HG03280 (cell line): ENCODE measurements around the gene ADAM33.

Experiments
- ATAC-seq: cut with Tn5 transposase; IDR thresholded peaks from one replicate; pipeline ENCODE4 v1.9.1; 2021; ENCODE audit warnings: mild to moderate bottlenecking, moderate library complexity; ENCODE audit not compliant: unreplicated experiment

ADAM33 gene

DNA sequence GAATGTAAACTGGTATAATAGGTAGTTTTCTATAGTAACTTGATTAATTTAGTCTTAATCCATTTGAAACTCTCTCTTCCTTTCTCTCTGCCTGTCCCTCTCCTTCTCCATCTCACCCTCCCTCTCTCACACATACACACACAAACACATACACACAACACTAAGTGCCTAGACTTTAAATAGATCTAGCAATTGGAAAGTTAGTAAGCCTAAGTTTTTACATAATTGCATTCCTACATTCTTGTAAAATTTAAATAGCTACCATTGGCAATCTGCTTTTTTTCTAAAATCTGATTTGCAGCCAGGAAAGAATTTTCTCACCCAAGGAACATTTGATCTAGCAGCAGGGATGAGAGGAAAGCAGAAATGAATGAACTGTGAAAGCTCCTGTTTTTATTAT lies 34.3 kb downstream of the ADAM33 start:
- ATAC-seq, result no peak

DNA sequence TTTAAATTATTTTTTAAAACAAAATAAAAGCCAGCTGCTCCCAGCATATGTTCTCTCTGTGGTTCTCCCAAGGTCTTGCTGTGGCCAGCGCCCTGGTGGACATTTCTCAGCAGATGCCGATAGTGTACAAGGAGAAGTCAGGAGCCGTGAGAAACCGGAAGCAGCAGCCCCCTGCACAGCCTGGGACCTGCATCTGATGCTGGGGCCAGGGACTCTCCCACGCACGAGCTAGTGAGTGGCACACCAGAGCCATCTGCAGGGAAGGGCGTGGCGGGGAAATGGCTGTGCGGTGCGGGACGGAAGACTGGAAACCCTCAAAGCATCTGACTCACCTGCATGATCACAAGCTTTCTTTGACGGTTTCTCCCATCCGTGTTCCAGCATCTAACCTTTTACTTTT lies 35.2 kb downstream of the ADAM33 start:
- no peak for ATAC-seq

DNA sequence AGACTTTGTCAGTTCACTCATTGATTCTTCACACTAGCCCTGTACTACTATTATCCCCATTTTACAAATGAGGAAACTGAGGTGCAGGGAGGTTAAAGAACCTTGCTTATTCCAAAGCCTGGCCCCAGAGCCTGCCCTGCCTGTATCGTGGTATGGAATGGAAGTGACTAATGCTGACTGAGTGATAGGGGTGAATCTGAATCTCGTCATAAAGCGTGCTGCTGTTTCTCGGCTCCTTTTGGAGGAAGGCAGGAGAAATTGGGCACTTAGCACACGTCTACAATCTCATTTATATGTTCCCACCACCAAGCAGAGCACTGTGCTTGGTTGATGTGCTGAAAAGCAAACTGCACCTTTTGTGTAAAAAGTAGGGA lies 35.8 kb downstream of the ADAM33 start:
- ATAC-seq, result no peak

DNA sequence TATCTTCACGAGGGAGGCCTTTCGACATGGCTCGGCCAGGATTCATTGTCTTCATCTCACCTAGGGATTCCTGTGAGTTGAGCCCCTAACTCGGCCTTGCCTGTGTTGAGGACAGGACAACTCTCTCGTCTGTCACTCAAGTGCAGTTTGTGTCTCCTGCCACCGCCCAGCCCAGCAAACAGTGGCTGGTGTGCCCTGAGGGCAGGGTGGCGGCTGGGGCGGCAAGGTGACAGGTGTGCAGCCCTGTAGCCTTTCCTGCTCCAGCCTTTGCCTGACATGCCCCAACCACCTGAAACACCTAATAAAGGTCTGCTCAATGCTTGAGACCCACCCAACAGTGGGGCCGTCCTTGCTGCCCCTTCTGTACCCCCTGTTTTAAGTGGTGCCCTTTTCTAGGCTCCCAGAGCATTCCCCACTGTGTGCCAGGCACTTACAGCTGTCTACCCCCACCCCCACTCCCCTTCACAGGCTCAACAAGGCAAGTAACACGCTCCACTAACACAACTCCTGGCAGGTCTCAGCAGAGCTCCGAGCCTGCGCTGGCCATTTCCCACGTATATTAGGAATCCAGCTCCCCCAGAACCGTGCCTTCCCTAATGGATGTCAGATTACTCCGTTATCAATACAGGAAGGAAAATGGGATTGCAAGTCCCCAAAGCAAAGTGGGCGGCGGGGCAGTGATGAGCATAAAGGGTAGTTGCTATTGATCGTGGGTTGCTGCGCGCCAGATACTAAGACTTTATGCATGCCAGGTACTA lies 36.3 kb downstream of the ADAM33 start:
- ATAC-seq, result no peak

DNA sequence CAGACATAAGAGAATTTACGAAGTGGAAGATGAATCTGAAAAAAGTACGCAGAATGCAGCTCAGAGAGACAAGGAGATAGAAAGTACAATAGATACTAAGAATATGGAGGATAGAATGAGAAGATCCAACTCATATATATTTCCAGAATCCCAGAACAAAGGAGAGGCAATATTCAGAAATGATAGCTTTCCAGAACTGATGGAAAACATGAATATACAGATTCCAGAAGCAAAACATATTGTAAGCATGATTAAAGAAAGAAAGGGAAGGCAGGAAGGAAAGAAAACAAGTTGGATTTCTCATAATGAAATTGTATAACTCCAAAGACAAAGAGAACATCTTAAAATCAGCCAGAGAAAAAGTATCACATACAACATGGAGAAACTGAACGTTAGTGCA lies 41.6 kb downstream of the ADAM33 start:
- ATAC-seq, result no peak

DNA sequence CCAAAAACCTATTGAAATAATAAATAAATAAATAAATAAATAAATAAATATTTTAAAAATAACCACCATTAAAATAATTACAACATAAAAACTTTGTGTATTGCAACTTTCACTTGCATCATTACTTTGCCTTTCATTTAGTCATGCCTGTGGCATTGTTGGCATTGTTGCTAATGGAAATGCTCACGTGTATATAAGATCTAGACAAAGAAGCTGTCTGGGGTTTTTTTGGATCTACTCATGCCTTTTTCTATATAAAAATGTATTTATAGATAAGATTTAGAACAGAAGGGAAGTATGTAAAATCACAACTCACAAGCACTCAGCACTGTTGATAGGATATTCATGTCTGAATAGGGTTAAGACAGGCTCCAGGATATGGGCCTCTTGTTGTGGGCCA lies 46.5 kb downstream of the ADAM33 start:
- no peak for ATAC-seq

DNA sequence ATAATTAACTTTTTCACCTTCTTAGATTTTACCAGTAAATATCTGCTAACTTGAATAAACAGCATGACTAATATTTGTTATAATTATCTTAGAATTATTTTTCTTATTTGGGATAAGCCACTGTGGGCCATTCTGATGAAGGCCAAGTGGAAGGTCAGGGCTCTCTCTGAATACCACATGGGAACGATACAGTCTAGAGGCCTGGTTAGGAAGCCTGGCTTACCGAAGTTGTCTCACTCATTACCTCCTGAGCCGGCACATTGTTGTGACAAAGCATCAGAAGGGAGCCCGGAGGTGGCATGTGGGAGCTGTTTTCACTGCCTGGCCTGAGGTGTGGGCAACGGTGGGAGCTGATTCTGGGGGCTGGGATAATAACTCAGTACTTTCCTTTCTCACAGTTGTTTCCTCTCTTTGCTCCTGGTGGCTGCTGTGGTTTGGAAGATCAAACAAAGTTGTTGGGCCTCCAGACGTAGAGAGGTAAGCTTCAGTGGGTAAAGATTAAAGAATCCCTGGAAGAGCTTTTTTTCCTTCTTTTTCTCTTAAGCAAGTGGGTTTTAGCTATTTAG lies 47.8 kb downstream of the ADAM33 start:
- no peak for ATAC-seq

DNA sequence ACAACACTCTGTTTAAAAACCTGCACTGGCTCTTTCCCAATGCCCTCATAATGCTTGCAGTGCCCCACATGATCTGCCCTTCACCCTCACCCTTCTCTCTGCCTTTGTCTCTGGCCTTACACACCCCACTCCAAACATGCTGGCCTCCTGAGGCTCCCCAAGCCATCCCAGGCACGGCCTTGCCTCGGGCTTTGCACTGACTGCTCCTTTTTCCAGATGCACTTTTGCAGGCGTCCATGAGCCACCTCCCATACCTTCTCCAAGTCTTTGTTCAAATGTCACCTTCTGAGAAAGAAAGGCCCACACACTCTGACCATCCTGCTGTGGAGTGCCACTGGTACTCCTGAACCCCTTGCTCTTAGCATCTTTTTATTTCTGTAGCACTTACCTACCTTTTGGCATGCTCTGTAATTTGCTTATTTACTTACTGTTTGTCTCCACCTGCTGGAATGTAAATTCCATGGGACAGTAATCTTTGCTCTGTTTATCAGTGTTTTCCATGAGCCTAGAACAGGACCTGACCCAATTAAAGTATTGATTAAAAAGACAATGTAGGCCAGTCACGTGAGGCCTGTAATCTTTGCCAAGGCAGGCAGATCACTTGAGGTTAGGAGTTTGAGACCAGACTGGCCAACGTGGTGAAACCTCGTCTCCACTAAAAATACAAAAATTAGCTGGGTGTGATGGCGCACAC lies 49.4 kb downstream of the ADAM33 start:
- no peak for ATAC-seq

DNA sequence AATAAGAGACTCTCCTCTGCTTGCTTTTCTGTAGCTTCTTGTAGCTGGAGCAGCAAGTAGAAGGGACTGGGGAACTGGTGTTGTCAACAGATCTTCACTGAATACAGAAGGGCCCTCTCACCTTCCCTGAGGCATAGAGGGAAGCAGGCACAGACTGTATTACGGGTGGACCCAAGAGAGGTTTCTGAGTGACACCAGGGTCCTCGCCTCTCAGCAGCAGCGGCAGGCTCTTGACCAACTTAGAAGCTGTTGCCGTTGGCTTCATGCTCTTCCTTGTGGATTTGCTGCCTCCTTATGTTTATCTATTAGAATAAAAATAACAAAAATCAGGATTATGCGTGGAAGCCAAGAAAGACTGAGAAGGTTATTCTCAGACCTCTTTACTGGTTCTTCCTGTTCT lies 50.3 kb downstream of the ADAM33 start:
- no peak for ATAC-seq

DNA sequence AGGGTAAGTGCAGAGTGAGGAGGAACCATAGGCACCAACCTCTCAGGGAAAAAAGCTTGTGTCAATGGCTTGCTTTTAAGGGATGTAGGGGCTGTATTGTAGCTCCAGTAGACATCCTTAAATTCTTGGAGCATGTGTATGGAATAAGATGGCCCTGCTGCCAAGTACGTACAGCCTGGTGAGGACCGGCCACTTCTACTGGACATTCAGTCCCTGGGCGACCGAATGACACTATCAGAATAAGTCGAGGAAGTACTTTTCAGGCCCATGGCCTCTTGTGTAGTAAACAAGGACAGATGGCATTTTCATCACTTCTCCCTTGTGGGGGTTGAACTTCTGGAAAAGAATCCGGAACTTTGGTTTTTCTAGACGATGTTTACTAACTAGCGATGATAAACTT lies 51.4 kb downstream of the ADAM33 start:
- ATAC-seq, result no peak

DNA sequence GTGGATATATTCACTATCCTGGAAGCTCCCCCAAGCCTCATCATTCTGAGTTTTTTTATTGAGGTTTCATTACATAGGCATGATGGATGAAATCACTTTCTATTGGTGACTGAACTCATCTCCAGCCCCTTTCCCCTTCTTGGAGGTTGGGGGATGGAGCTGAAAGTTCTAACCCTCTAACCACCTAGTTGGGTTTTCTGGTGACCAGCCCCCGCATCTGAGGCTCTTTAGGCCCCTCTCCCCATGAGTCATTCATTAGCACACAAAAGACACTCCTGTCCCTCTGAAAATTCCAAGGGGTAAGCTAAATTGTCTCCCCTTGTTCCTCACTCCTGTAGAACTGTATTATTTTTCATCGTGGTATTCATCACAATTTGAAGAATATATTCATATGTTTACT lies 51.9 kb downstream of the ADAM33 start:
- no peak for ATAC-seq

DNA sequence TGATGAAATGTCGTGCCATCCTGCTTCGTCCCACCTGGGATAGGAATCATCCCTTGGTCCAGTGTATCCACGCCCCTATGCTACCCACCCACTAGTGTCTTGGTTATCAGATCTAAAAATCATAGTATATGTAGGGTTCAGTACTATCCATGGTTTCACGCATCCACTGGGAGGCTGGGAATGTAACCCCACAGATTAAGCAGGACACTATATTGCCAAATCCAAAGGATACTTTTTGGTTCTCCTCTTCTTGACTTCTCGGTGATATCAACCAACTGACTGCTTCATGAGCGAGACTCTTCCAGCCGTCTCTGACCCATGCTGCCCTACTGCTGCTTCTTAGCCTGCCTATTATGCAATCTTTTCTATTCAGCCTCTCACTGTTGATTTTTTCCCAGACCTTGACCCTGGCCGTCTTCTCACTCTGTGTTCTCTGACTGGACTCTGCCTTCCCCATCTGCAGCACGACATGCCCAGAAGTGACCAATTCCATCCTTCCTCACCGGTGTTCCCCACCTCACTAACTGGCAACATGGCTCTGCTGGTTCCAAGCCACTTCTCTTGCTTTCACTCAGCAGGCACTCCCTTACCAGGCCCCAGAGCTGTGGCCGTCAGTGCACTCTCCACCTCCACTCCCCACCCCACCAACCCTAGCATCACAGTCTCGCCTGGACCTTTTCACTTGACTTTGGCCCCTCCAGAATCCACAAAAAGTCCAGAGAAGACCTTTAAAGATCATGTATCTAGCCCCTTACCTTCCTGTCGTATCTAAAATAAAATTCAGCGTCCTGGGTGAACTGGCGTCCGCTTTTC lies 53.1 kb downstream of the ADAM33 start:
- no peak for ATAC-seq

DNA sequence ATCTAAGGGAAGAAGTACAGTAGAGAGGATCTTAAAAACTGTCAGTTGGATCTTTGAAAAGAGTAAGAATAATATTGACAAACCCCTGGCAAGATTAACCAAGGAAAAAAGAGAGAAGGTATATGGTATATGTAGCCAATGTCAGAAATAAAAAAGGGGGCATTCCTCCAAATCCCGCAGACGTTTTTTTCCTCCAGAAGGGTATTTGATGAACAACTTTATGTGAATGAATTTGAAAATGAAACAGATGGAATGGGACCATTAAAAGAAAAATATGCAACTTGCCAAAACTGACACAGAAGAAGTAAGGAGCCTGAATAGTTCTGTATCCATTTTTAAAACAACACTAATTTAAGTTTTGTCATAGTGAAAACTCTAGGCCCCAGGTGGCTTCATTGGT lies 54.3 kb downstream of the ADAM33 start:
- no peak for ATAC-seq

DNA sequence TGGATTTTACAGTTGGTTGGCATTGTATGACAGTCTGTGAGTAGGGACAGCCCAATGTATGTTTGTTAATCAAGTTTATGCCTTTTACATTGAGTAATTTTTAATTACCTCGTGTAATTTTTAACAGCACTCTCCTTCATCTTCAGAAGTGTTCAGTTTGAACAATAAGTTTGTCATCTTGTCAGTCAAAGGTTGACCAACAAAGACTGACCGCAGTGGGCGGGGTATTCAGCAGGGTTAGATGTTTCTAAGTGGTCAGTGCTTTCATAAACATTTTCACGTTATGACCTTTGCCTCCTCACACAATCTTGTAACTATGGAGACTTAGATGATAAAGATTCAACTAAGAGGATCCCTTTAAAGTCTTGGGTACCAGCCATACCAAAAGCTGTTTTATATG lies 59.4 kb downstream of the ADAM33 start:
- no peak for ATAC-seq

DNA sequence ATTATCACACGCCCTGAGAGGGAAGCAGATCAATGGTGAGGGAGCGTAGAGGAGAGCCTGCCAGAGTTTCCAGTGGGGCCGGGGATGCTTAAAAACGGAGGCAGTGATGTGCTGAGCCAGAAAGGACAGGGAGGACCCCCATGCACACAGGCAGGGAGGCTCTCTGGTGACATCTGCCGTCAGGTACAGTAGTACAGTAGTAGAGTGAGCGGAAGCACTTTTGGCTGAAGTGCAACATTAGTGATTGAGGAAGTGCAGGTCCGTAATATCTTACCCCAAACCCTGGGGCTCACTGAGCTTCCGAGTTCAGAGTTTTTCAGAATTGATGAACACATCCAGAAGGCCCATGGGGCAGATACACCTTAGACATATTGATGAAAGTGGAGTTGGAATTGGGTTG lies 60.7 kb downstream of the ADAM33 start:
- no peak for ATAC-seq
